HG03520 (cell line): Measurements from ENCODE around the gene PRRT4.

ENCODE experiments used
- ATAC-seq: cut with Tn5 transposase; IDR thresholded peaks from one replicate; pipeline ENCODE4 v1.9.1; 2021; ENCODE audit warnings: mild to moderate bottlenecking, moderate library complexity; ENCODE audit not compliant: unreplicated experiment

PRRT4 gene

DNA sequence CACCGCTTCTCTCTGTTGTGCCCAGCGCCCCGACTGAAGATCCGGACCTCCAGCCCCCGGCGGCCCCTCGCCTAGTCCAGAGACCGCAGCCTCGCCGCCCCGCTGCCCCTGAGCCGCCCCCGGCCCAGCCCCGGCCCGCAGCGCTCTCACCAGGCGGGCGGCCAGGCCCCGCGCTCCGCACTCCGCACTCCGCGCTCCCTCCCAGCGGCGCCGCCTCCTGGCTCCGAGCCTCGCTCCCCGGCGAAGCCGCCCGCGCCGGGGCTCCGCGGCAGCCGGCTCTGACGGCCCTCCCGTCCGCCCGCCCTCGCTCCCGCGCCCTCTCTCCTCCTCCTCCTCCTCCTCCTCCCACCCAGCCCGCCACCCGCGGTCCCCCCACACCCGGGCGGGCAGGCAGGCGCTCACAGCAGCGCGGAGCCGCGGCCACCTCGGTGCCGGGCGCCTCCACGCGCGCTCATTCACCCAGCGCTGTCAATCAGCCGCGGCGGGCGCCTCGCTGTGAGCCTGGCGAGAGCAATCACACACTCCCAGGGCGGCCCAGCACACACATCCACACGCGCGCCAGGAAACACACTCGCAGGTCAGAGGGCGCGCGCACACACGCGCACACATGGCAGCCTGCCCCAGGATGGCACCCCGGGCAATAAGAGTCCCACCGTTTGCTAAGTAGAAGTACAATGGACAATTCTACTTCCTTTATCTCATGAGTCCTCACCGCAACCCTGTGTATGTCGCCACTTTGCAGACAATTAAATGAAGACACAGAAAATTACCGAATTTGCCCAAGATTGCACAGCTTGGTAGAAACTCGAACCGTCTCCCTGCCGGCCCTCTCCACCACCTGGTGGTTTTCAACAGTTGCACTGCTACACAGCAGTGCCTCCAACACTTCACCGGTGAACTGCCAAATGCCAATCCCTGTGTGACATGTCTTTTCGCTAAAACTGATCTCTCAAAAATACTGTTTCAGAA is at the start of gene PRRT4:
Gene PRRT4, minus strand, starts transcription at position 280 of the 969 bp plus-strand sequence.
- no peak for ATAC-seq

GRCh38 chr7:128410451-128410753 is 48.9 kb upstream of the PRRT4 start:
- ATAC-seq = peak; percentile 8

GRCh38 chr7:128409596-128410450 is 48.3 kb upstream of the PRRT4 start, which contains the start of gene IMPDH1:
TSS of gene IMPDH1 (minus strand) at chr7:128409982. CDS start at chr7:128409901, 81 bp downstream.
- peak; percentile 65 for ATAC-seq

DNA sequence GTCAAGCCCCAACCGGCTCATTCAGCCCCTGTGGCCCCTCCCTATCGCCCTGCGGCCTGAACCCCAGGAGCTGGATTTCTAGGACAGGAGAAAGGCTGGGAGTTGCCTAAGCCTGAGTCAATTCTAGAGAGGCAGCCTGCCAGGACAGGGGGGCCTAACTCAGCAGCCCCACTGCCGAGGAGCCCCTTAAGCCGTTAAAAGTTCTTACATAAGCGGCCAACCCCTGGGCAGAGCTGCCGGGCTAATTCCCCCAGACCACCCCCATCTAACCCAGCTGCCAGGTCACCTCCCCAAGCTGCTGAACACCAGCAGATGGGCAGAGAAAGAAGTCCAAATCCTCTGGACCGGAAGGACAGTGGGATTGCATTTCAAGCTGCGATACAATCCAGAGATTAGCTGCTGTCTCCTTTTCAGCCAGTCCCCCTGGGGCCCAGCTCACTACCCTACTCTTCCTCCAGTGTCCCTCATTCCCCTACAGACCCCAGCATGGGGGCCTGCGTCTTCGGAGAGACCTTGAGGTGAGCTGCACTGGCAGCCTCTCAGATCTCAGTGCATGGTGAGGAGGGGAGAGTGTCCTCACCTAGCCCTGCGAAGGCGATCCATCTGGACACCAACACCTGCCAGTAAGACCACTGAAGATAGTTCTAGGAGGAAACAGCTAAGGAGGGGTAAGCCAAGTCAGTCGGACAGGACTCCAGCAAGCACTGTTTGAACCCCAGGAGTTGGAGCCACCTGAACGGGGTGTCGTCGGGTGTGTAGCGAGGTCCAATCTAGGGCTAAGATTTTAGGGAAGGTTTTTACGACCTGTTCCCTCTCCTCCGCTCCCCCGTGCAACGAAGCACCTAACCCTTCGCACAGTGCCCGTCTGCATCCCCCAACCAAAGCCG is 47.5 kb upstream of the PRRT4 start:
- no peak for ATAC-seq

- no peak for ATAC-seq
Observed at GRCh38 chr7:128407751-128408708, 46.5 kb upstream of the PRRT4 start.

- no peak for ATAC-seq
Observed at GRCh38 chr7:128407233-128407589, 45.7 kb upstream of the PRRT4 start.

DNA sequence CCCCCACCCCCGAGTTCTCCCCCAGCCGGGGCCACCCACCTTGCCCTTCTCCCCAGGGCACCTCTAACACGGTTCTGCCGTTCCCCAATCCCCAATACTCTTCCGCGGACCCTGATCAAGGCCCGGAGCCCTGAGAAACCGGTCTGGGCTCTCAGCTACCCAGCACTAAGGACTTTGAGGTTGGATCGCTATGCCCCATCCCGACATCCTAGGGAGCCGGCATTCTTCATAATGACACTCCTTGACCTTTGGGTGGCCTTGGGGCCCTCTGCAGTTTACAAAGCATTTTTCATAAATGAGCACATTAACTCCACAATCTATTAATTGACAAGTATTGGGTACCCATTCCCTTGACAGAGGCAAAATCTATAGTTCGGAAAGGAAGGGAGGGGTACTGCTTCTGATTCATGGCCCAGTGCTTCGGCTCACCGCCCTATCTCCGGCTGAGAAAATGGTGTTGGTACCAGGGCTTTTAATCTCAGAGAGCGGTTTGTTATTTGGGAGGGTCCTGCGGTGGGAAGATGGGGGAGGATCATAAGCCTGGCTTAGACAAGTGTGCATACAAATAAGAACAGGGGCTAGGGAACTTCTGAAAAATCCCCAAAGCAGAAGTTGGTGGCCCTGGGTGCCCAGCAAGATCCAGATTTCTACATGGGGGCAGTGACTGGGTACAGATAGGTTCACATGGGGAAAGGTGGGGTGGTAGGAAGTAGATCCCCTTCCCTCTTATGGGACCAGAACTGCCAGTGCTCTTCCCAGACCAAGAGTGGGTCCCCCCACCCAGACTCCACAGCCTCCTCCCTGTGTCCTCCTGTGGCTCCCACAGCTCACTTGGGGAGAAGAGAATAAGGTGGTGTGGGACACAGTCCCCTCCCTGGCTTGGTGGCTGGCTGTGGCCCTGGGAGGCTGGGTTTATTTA is 45.1 kb upstream of the PRRT4 start:
- ATAC-seq = no peak

GRCh38 chr7:128405471-128406313 is 44.2 kb upstream of the PRRT4 start:
- ATAC-seq = no peak

- ATAC-seq = no peak
Observed at GRCh38 chr7:128404886-128405470, 43.5 kb upstream of the PRRT4 start.

DNA sequence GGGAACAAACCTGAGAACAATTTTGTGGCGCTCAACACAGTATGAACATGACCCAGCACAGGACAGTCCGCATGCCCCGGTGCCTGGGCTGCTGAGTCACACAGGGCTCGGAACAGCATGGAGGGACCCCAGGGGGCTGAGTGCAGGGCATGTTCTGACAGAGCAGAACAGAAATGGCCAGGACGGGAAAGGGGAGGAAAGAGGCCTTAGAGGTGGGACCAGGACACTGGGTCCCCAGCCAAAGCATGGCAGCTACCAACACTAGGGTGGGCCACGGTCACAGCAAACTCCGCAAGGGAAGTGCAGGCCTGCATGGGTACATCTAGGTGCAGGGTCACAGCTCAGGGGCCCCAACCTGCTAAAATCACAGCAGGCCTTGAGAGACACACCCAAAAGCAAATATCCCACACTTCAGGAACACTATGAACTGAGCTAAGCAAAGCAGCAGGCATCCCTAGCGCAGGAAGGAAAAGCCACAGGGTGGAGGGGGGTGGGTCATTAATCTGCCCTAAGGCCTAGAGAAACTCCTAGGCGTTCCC is 42.7 kb upstream of the PRRT4 start:
- no peak for ATAC-seq

DNA sequence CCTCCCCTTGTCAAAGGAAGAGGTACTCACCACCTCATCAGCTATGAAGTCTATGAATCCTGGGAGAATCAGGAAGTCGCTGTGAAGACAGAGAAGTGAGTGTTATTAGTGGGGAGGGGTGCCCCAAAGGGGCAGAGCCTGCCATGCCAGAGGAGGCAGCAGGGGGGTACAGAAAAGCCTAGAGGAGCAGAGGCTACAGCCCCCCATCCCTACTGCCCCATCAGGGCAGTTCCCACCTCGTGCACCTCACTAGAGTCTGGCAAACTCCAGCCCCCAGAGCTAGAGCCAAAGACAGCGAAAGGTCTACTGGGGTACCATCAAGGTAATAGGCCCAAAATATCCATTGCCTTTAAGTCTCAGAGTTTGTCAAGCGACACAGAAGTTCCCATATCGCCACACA is 42.2 kb upstream of the PRRT4 start:
- no peak for ATAC-seq

- ATAC-seq = no peak
Observed at GRCh38 chr7:128402356-128402755, 40.9 kb upstream of the PRRT4 start.

GRCh38 chr7:128400566-128400965 is 39.1 kb upstream of the PRRT4 start:
- ATAC-seq = no peak

DNA sequence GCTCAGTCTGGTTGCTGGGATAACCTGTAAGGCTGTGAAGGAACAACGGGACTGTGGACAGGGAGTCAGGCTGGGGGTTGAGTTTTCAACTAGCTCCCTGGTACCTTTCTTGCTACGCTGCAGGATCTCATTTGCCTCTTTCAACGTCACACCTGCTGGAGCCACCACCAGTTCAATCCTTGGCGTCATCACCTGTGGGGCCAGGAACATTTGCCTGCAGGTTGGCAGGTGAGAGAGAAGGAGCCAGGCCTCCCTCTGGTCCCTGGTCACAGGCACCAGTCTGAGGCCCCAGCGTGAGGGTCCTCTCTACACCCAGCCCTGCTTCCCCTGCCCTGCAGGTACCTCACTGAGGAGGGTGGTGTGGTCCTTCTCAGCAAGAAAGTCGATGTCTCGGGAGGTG is 38.5 kb upstream of the PRRT4 start:
- no peak for ATAC-seq

GRCh38 chr7:128398841-128399135 is 37.3 kb upstream of the PRRT4 start:
- ATAC-seq = no peak

DNA sequence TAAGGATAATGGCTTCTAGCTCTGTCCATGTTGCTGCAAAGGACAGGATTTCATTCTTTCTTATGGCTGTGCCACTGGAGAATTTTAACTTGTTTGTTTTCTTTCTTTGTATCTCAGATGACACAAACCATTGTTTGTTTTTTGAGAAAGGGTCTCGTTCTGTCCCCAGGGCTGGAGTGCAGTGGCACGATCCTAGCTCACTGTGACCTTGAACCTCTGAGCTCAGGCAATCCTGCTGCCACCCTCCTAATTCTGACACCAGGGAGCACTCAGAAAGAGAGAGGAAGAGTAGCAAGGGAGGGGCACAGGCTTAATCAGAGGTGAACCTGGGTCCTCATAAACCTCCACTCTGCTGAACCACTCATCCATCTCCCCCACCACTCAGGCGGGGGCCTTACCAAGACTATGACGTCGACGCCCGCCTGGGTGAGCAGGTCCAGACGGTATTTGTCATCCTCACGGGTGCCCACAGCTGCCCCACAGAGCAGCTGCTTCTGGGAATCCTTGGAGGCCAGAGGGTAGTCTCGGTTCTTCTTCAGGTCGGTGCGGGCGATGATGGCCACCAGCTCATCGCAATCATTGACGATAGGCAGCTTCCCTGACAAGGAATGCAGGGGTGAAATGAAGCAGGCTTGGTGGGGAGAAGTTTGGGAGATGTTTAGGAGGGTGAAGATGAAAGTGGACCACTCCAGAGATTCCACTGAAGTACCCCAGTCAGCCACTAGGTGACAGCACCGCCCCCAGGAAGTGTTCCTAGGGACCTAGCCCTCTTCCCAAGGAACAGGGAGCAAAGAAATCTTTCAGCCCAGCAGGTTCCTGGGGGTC is 36.7 kb upstream of the PRRT4 start:
- ATAC-seq = no peak
